Thymus (tissue), 11 donors: Measurements from ENCODE around the gene HIRA. TPM values are rescaled to one million over a fixed set of nuclear protein-coding genes. Genes with fewer than 3 reads are reported as not detected.

Source experiments
- DNase-seq, 9 donors: peaks; one replicate each; pipeline ENCODE4 v3.0.0-alpha.2; 2013; ENCODE audit warnings: low spot score in 9 of 9, low read depth in 6 of 9, missing footprints in 1 of 9
- H3K27ac ChIP-seq, 2 donors: one replicate each; pipeline ENCODE4 v1.5.1; 2013; ENCODE audit warnings: control low read depth in 1 of 2, low read depth in 1 of 2, low read length in 1 of 2, mild to moderate bottlenecking in 1 of 2, moderate library complexity in 1 of 2
- H3K27me3 ChIP-seq, 2 donors: one replicate each; pipeline ENCODE4 v1.5.1; 2013; ENCODE audit warnings: low read length in 1 of 2; ENCODE audit not compliant: control insufficient read depth in 2 of 2, insufficient read depth in 1 of 2
- H3K36me3 ChIP-seq, 2 donors: one replicate each; pipeline ENCODE4 v1.5.1; 2013; ENCODE audit warnings: low read length in 1 of 2, mild to moderate bottlenecking in 1 of 2, moderate library complexity in 1 of 2; ENCODE audit not compliant: control insufficient read depth in 2 of 2, insufficient read depth in 2 of 2
- H3K4me1 ChIP-seq, 2 donors: one replicate each; pipeline ENCODE4 v1.5.1; 2013; ENCODE audit warnings: low read length in 2 of 2; ENCODE audit not compliant: control insufficient read depth in 2 of 2, insufficient read depth in 2 of 2
- H3K4me3 ChIP-seq, 2 donors: one replicate each; pipeline ENCODE4 v1.5.1; 2013; ENCODE audit warnings: low read length in 2 of 2, control low read depth in 1 of 2, mild to moderate bottlenecking in 1 of 2
- H3K9me3 ChIP-seq, 2 donors: one replicate each; pipeline ENCODE4 v1.5.1; 2013; ENCODE audit warnings: low read length in 1 of 2, mild to moderate bottlenecking in 1 of 2; ENCODE audit not compliant: control insufficient read depth in 2 of 2, insufficient read depth in 1 of 2
- WGBS: extraction: QIAGEN DNeasy Blood & Tissue Kit; methylation state at CpG from one replicate; pipeline ENCODE4 v1.1.7; 2013; 5-methylcytosine and 5-hydroxymethylcytosine counted together
- polyA plus RNA-seq: library from polyadenylated mRNA; stranded (reverse); fragments of 200-250 nt; gene quantifications from one replicate; pipeline ENCODE4 v1.2.3, GENCODE V29; 2013
- total RNA-seq: library from RNA; stranded (reverse); fragments of 120-200 nt; gene quantifications from one replicate; pipeline ENCODE4 v1.2.4, GENCODE V29; 2013
- donor health status: healthy.

HIRA gene
- total and polyA plus RNA-seq, 2 donors = 15.4 to 15.9 TPM

DNA sequence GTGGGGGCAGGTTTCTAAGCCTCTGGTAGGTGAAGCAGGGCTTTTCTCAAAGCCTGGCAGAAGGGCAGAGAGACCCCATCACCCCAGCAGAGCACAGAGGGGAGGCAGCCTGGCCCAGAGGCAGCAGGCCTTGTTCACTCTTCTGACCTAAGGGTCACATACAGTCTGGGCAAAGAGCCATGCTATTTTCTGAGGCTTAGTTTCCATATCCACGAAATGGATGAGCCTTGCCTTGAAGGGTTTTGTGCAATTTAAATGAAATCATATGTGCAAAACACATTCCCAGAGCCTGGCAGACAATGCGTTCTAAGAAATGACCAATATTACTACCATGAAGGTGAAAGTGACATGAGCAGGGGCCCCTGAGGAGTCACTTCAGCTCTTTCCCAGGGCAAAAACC, 44.5 kb downstream of the HIRA start:
- H3K9me3 ChIP-seq = no peaks in the 10 kb centered on the region
- no peak for DNase-seq
- 97% methylated on average over 2 of the region's 2 CpGs for WGBS
- H3K27me3 ChIP-seq = no peaks in the 10 kb centered on the region
- H3K27ac ChIP-seq = no peak overlapping the region
- no peaks in the 10 kb centered on the region for H3K4me1 ChIP-seq
- H3K36me3 ChIP-seq = peaks cover 92 to 94% of the 10 kb centered on the region in 2 donors
- no peak overlapping the region for H3K4me3 ChIP-seq

DNA sequence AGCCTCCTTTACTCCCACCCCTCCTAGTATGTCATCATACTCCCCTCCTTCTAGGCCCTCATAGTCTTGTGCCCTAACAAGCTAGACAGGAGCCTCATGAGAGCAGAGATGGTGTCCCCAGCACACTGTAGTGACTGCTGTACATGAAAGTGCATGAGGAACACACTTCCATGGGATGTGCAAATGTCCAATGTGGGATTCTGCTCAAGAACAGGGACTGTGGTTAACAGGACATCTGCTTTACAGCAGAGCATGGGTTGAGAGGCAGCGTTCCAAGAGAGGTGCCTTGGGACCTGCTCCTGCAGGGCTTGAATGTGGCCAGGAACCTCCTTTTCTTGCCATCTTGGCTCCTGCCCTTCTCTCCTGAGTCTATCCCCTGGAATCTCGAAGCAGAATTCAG, 45.3 kb downstream of the HIRA start:
- 98% methylated on average over 2 of the region's 2 CpGs for WGBS
- H3K4me1 ChIP-seq = no peaks in the 10 kb centered on the region
- H3K9me3 ChIP-seq = no peaks in the 10 kb centered on the region
- no peak overlapping the region for H3K27ac ChIP-seq
- H3K4me3 ChIP-seq = no peak overlapping the region
- H3K27me3 ChIP-seq = no peaks in the 10 kb centered on the region
- H3K36me3 ChIP-seq = peaks cover 90 to 91% of the 10 kb centered on the region in 2 donors
- no peak for DNase-seq

DNA sequence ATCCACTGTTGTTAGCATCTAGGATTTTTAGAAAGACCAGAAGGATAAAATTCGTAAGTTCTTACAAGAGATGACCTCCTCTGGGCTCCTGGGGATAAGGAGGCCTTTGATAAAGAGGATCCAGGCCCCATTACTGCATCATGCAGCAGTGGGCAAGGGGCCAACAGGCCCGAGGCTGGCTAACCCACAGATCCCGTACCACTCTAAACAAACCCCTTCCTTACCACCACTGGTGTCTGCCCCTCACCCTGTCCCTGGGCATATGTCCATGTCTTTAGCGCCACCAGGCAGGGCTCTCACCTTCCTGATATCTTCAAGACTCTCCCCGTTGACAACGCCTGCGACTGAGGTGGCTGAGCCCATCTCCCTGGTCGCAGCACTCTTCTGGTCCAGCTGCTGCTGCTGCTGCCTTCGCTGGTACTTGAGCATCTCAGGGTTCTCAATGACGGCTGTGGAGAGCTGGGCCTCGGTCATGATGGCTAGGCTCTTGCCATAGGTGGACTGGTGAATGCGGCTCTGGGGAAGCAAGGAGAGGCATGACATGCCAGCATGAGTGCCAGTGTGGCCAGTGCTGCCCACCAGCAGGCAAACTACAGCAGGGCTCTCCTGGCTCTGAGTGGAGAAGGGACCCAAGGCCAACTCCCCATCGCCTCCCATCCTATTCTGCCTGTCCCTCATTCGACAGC, 46.2 kb downstream of the HIRA start:
- H3K4me1 ChIP-seq = no peaks in the 10 kb centered on the region

DNA sequence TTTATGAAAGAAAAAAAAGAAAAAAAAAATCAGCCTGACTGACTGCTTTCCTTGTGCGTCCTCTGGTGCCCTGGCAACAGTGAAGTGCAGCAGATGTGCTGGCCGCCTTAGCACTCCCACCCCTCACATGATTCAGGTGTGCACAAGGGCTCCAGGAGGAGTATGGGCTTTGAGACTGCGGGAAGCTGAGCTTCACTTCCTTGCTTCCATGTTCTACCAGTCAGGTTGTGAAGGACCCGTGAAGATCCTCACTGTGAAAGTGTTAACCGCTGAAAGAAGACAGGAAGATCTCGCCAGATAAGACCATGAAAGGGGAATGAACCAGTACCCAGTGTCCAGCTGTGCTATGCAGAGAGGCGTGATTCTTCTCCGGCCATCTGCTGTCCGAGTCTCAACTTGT, 48.2 kb downstream of the HIRA start:
- H3K4me1 ChIP-seq = no peaks in the 10 kb centered on the region
- WGBS = 95% methylated on average over 9 of the region's 9 CpGs
- DNase-seq = no peak
- no peak overlapping the region for H3K27ac ChIP-seq
- no peaks in the 10 kb centered on the region for H3K27me3 ChIP-seq
- peaks cover 63 to 81% of the 10 kb centered on the region in 2 donors for H3K36me3 ChIP-seq
- H3K9me3 ChIP-seq = no peaks in the 10 kb centered on the region
- H3K4me3 ChIP-seq = no peak overlapping the region

More for the DNA sequence above, 46.2 kb downstream of the HIRA start:
- Histone ChIP-seq H3K27ac (no peak overlapping the region), H3K27me3 (no peaks in the 10 kb centered on the region), H3K36me3 (peaks cover 82 to 91% of the 10 kb centered on the region in 2 donors), H3K4me3 (no peak overlapping the region), H3K9me3 (no peaks in the 10 kb centered on the region)
- 97% methylated on average over 14 of the region's 14 CpGs for WGBS
- no peak for DNase-seq

DNA sequence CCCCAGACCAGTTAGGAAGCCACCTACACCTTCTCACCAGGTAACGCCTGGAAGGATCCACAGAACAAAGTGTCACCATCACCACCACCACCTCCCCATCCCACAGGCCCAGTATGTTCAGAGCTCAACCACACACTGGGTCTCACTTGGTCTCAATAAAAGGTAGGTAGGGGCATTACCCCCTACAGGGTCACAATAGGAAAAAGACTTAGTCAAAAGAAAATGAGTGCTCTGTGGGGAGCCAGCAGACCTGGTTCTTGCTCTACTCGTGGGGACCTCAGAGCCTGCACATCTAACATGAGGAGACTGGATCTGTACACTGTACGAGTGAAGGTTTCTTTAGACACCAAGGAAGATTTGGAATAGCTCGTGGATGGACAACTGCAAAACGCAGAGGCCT, 49.3 kb downstream of the HIRA start:
- Histone ChIP-seq H3K4me1 (no peaks in the 10 kb centered on the region), H3K36me3 (peaks cover 59 to 80% of the 10 kb centered on the region in 2 donors), H3K27me3 (no peaks in the 10 kb centered on the region), H3K9me3 (no peaks in the 10 kb centered on the region), H3K27ac (no peak overlapping the region), H3K4me3 (no peak overlapping the region)
- 98% methylated on average over 5 of the region's 5 CpGs for WGBS
- DNase-seq = no peak

DNA sequence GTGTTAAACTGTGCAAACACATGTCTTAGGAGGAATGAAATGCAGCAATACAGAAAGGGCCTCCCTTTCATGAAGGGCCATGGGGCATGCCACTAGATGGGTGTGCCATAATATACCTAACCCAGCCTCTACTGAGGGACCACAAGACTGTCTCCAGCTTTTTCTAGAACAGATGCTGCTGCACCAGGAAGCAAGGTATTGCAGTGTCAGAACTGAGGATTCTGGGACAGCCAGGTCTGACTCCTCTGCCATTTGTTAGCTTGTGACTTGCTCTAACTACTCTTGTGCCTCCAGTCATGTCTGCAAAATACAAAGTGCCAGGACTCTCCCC, 53.2 kb downstream of the HIRA start:
- DNase-seq = no peak
- Histone ChIP-seq H3K36me3 (peaks cover 58 to 83% of the 10 kb centered on the region in 2 donors), H3K4me1 (no peaks in the 10 kb centered on the region), H3K4me3 (no peak overlapping the region), H3K9me3 (no peaks in the 10 kb centered on the region), H3K27ac (no peak overlapping the region), H3K27me3 (no peaks in the 10 kb centered on the region)

DNA sequence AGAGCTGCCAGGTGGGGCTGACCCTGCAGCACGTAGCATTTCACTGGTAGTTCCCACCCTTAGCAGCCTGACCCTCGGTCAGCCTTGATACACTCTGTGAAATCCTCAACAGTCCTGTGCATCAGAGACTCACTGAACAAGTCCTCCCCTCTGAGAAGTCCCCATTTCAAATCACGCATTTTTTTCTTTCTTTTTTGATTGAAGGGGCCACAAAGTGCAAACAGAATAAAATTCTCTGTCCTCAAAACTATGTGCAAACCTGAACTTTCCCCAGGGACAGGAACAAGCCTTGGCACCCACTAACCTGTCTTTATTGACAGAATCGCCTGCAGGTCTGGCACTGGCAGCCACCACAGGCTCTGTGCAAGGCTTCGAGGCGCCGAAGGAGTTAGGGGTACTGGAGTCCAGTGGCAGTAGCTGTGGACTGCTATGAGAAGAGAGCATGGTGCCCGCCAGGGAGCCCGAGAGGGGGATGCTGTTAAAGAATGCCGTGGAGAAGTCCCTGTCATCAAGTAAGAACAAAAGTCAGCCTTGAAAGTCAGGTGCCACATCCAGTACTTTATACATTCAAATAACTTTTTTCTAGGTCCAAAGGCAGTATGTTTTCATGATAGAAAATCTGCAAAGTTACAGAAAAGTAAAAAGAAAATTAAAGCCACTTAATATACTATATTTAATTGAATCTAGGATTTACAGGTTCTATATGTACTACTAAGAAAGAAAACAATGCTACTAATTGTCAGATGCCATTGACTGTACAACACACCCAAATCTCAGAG, 53.8 kb downstream of the HIRA start:
- Histone ChIP-seq H3K27ac (no peak overlapping the region), H3K36me3 (peaks cover 56 to 79% of the 10 kb centered on the region in 2 donors), H3K9me3 (no peaks in the 10 kb centered on the region), H3K4me1 (no peaks in the 10 kb centered on the region), H3K4me3 (no peak overlapping the region), H3K27me3 (no peaks in the 10 kb centered on the region)
- DNase-seq = no peak
- WGBS = 98% methylated on average over 10 of the region's 10 CpGs

DNA sequence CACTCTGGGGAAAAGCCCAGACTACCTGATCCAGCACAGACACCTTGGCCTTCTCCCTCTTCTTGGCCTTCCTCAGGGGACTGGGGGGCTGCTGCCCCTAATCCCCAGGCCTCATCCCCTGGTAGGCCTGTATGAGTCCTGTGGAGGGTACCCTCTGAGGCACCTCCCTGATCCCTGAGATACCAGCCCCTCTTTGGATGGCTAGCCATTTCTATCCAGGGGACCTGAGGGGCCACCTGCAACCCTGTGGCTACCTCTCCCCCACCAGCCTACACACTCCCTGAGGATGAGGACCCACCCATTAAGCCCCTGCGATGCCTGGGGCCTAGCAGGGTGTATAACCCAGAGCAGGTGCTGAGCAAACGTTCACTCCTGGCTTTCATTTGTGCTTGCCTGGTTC, 54.6 kb downstream of the HIRA start:
- Histone ChIP-seq H3K9me3 (no peaks in the 10 kb centered on the region), H3K36me3 (peaks cover 52 to 75% of the 10 kb centered on the region in 2 donors), H3K4me3 (no peak overlapping the region), H3K4me1 (no peaks in the 10 kb centered on the region), H3K27me3 (no peaks in the 10 kb centered on the region), H3K27ac (no peak overlapping the region)
- 98% methylated on average over 2 of the region's 2 CpGs for WGBS
- no peak for DNase-seq

DNA sequence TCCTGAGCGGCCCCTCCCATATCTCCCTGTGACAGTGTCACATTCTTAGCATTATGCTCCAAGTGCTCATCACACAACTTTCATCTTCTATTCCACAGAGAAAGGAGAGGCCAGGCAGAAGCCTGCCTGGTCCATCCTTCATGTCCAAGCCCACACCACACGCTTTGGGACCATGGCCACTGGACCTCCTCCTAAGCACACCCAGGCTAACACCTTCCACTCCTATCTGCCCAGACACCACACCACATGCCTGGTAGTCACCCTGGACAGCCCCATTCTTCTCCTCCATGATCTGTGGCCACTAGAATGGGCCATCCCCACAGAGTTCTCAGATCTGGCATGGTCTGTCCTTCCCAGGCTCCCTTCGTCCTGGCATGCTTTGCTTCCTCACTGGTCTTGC, 55.3 kb downstream of the HIRA start:
- H3K4me3 ChIP-seq = no peak overlapping the region
- no peak for DNase-seq
- peaks cover 51 to 75% of the 10 kb centered on the region in 2 donors for H3K36me3 ChIP-seq
- WGBS = 97% methylated on average over 3 of the region's 3 CpGs
- no peaks in the 10 kb centered on the region for H3K9me3 ChIP-seq
- H3K27ac ChIP-seq = no peak overlapping the region
- no peaks in the 10 kb centered on the region for H3K4me1 ChIP-seq
- H3K27me3 ChIP-seq = no peaks in the 10 kb centered on the region
